Right lobe of liver (tissue), 4 donors: ENCODE results near the gene PPM1A.
"Not testable (repeated sequence)": the region's sequence is repeated elsewhere in the genome, so short reads cannot be mapped to it uniquely, and the experiment has no call there.

ENCODE experiments used
- POLR2A ChIP-seq: fragments of 450-650 bp; IDR thresholded peaks from one replicate; pipeline ENCODE4 v1.6.1; 2017; ENCODE audit warnings: antibody characterized with exemption, mild to moderate bottlenecking
- TF ChIP-seq, protein P1 (sequence below), 4 donors: fragments of 200-600 bp in 3 of 4; fragments of 450-650 bp in 1 of 4; IDR thresholded peaks; one replicate each; pipeline versions ENCODE4 v1.5.1 to v1.8.0; 2016 to 2022; ENCODE audit warnings: antibody characterized with exemption in 4 of 4, mild to moderate bottlenecking in 2 of 4
- donor health status: DM: no; HTN: no; CAD: no.
- donor health status: DM: no; HTN: no; CAD: no.
- donor health status: DM: no; HTN: yes; CAD: no.

DNA sequence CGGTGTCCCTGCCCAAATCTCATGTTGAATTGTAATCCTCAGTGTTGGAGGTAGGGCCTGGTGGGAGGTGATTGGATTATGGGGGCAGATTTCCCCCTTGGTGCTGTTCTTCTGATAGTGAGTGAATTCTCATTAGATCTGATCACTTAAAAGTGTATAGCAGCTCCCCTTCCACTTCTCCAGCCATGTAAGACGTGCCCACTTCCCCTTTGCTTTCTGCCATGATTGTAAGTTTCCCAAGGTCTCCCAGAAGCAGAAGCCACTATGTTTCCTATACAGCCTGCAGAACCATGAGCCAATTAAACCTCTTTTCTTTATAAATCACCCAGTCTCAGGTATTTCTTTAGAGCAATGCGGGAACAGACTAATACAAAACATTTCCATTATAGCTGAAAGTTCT is 71.8 kb downstream of the PPM1A start:
- TF ChIP-seq, protein P1, sequence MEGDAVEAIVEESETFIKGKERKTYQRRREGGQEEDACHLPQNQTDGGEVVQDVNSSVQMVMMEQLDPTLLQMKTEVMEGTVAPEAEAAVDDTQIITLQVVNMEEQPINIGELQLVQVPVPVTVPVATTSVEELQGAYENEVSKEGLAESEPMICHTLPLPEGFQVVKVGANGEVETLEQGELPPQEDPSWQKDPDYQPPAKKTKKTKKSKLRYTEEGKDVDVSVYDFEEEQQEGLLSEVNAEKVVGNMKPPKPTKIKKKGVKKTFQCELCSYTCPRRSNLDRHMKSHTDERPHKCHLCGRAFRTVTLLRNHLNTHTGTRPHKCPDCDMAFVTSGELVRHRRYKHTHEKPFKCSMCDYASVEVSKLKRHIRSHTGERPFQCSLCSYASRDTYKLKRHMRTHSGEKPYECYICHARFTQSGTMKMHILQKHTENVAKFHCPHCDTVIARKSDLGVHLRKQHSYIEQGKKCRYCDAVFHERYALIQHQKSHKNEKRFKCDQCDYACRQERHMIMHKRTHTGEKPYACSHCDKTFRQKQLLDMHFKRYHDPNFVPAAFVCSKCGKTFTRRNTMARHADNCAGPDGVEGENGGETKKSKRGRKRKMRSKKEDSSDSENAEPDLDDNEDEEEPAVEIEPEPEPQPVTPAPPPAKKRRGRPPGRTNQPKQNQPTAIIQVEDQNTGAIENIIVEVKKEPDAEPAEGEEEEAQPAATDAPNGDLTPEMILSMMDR (IDR thresholded peaks at IDR 0.05) = not testable (repeated sequence)
- TF ChIP-seq POLR2A = not testable (repeated sequence)
